Parietal lobe (tissue), 1 donor: Measurements from ENCODE around the gene SYF2. TPM values are rescaled to one million over a fixed set of nuclear protein-coding genes. Genes with fewer than 3 reads are reported as not detected.

Source experiments
- total RNA-seq: library from RNA; depleted of rRNA; stranded (reverse); fragments of >200 nt; gene quantifications from one replicate; pipeline ENCODE4 v1.2.3, GENCODE V29; 2014

Gene SYF2
- 31.9 TPM for total RNA-seq

DNA sequence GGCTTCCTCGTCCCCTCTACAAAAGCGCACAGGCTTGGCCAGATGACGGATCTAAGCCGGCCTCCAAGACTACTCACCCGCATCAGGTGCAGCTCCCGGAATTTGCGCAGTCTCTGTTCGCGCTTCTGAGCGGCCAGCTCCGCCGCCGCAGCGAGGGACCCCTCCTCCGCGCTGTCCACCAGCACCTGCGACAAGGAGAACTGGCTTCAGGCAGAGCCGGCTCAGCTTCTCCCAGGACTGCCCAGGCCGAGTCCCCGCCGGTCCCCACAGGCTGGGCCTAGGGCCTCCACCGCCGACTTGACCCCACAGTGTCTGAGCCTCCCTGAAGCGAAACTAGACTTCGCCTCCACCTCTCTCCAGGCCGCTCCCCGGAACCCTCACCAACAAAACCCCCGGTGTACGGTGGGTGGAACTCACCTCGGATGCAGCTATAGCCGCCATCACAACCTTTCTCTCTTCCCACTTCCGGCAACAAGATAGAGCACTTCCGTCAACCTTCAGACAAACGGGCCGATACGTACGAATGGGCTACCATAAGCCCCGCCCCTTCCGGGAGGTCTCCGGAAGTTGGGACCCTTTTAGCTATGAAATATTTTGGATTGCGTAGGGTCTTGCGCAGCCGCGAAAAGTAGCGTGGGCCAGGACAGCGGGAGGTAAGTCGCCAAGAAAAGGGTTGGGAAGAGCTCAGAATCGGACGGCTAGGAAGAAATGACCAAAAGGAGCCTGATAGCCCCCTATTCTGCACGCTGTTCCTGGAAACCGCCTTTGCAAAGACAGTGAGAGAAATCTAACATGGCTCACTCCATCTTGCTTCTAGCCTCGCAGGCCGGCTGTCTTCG, at the start of gene SYF2:
TSS of gene SYF2 (minus strand) at position 476 of the 839 bp plus-strand sequence. CDS start at position 441, 35 bp downstream.

DNA sequence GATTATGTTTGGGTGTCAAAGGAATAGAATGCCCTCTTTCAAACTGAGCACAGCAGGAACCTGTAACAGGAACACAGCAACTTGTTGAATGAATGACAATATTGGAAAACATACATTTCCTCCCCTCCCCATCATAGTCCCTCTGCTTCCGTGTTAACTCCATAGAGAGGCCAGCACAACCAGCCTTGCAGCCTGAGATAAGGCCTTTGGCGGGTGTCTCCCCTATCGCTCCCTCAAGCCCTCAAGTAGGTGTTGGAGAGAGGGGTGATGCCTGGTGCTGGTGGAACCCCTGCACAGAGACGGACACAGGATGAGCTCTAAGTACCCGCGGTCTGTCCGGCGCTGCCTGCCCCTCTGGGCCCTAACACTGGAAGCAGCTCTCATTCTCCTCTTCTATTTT, 39.9 kb upstream of the SYF2 start, which contains the start of gene RHD:
TSS of gene RHD (plus strand) at position 272 of the 400 bp plus-strand sequence. CDS start at position 311, 39 bp downstream.

DNA sequence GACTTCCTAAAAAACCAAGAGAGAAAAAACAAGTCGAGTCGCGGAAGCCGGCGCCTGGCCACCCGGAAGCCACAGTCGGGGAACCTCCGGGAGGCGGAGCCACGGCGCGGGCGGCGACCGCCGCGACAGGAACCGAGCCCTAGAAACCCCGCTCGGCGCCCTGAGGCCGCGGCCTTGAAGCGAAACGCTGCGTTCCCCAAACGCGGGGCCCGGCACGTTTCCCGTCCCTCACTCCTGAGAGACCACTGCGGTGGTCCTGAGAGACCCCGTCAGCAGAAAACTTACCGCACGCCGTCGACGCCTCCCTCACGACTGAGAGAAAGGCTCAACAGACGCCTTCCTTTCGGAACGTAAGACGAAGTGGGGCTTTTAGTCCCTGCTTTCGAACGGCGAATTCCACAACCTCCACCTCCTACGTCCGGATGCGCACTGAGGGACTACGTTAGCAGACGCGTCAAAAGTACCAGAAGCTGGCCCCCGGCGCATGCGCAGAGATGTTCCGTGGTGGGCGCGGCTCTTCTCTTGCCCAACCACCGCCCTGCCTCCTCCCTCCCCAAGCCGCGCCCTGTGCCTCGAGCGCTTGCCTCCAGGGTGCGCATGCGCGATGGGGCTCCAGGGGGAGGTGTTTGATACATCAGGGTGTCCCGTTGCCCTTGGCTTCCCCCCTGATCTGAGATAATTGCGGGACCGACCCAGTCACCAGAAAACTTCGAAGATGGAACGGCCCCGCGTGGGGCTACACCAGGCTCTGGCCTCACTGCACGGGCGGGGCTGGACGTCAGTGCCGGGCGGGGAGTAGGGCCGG, 14.9 kb upstream of the SYF2 start, which contains the start of gene RSRP1:
TSS of gene RSRP1 (minus strand) at position 431 of the 805 bp plus-strand sequence. CDS start 491 bp downstream, outside the sequence.

Other genes starting within 250 kb of the SYF2 start
- 121 TPM for gene RSRP1, start 15.0 kb upstream of the SYF2 start, total RNA-seq
- not detected for gene RHD, start 40.0 kb upstream of the SYF2 start, total RNA-seq
- gene TMEM50A, start 105.8 kb upstream of the SYF2 start, total RNA-seq = 99.5 TPM
- gene RHCE, start 188.3 kb upstream of the SYF2 start, total RNA-seq = not detected
- gene MACO1, start 198.4 kb upstream of the SYF2 start, total RNA-seq = 73.2 TPM